ENCODE measurements around the gene TTC8.
"Not testable (repeated sequence)": the region's sequence is repeated elsewhere in the genome, so short reads cannot be mapped to it uniquely, and the experiment has no call there.

TTC8 gene

GRCh38 chr14:88825078-88825458, 617 bp downstream of the TTC8 start:
- no peak for DNase-seq (ENCODE audit: low read depth)

GRCh38 chr14:88825503-88825902, 1.1 kb downstream of the TTC8 start:
- DNase-seq (ENCODE audit: low read depth): no peak

GRCh38 chr14:88829188-88829587, 4.7 kb downstream of the TTC8 start:
- no peak for DNase-seq (ENCODE audit: low read depth)

- no peak for DNase-seq (ENCODE audit: low read depth)
Observed at GRCh38 chr14:88829685-88830302, 5.3 kb downstream of the TTC8 start.

GRCh38 chr14:88831284-88831683, 6.8 kb downstream of the TTC8 start:
- DNase-seq (ENCODE audit: low read depth): peak; percentile 65

- peak; percentile 40 for DNase-seq (ENCODE audit: low read depth)
Observed at GRCh38 chr14:88834883-88835431, 10.5 kb downstream of the TTC8 start.

- no peak for DNase-seq (ENCODE audit: low read depth)
Observed at GRCh38 chr14:88835661-88836060, 11.2 kb downstream of the TTC8 start.

- no peak for DNase-seq (ENCODE audit: low read depth)
Observed at GRCh38 chr14:88837495-88837894, 13.0 kb downstream of the TTC8 start.

GRCh38 chr14:88838015-88838414, 13.6 kb downstream of the TTC8 start:
- no peak for DNase-seq (ENCODE audit: low read depth)

GRCh38 chr14:88840926-88841325, 16.5 kb downstream of the TTC8 start:
- DNase-seq (ENCODE audit: low read depth): no peak

GRCh38 chr14:88841741-88842140, 17.3 kb downstream of the TTC8 start:
- no peak for DNase-seq (ENCODE audit: low read depth)

GRCh38 chr14:88842414-88842813, 18.0 kb downstream of the TTC8 start:
- no peak for DNase-seq (ENCODE audit: low read depth)

- no peak for DNase-seq (ENCODE audit: low read depth)
Observed at GRCh38 chr14:88844980-88845491, 20.6 kb downstream of the TTC8 start.

GRCh38 chr14:88848571-88848970, 24.1 kb downstream of the TTC8 start:
- peak; percentile 15 for DNase-seq (ENCODE audit: low read depth)

- no peak for DNase-seq (ENCODE audit: low read depth)
Observed at GRCh38 chr14:88849716-88850115, 25.3 kb downstream of the TTC8 start.

- DNase-seq (ENCODE audit: low read depth): no peak
Observed at GRCh38 chr14:88851587-88851986, 27.1 kb downstream of the TTC8 start.

- DNase-seq (ENCODE audit: low read depth): no peak
Observed at GRCh38 chr14:88852632-88853031, 28.2 kb downstream of the TTC8 start.

- DNase-seq (ENCODE audit: low read depth): no peak
Observed at GRCh38 chr14:88853129-88853528, 28.7 kb downstream of the TTC8 start.

- DNase-seq (ENCODE audit: low read depth): no peak
Observed at GRCh38 chr14:88856786-88857366, 32.4 kb downstream of the TTC8 start.

GRCh38 chr14:88857861-88858260, 33.4 kb downstream of the TTC8 start:
- not testable (repeated sequence) for DNase-seq (ENCODE audit: low read depth)

GRCh38 chr14:88859118-88859517, 34.7 kb downstream of the TTC8 start:
- DNase-seq (ENCODE audit: low read depth): not testable (repeated sequence)

GRCh38 chr14:88863167-88863566, 38.7 kb downstream of the TTC8 start:
- DNase-seq (ENCODE audit: low read depth): no peak

- DNase-seq (ENCODE audit: low read depth): no peak
Observed at GRCh38 chr14:88864198-88864597, 39.7 kb downstream of the TTC8 start.

GRCh38 chr14:88866305-88866704, 41.9 kb downstream of the TTC8 start:
- DNase-seq (ENCODE audit: low read depth): no peak

Measured in HS-27A (cell line).